ENCODE data around the gene C2CD4A.

DNA sequence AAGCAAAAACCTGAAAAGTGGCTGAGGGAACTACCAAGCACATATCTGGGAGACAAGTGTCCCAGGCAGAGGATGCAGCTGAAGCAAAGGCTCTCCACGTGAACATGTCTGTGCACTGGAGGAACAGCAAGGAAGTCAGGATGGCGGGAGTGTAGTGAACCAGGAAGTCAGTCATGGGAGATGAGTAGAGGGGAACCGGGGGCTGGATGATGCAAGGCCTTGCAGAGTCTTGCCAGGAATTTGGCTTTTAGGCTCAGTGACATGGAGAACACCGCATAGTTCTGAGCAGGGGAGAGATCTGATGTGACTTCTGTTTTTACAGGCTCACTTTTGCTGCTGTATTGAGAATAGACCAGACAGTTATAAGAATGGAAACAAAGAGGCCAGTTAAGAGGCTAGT lies 19.0 kb downstream of the C2CD4A start:
- TF ChIP-seq CTCF (IDR thresholded peaks at IDR 0.05) (no peak), POLR2A (IDR thresholded peaks at IDR 0.05) (no peak), POLR2AphosphoS5 (IDR thresholded peaks at IDR 0.05) (no peak), EP300 (IDR thresholded peaks at IDR 0.05) (no peak)

Data from gastroesophageal sphincter (tissue), 3 donors.